Astrocyte (in vitro differentiated cells and primary cell): Measurements from ENCODE around the gene YES1. TPM values are rescaled to one million over a fixed set of nuclear protein-coding genes. Genes with fewer than 3 reads are reported as not detected.

Experiments used
- DNase-seq: peaks from one replicate; pipeline ENCODE4 v3.0.0-alpha.2; 2010; ENCODE audit warnings: low read depth
- FAIRE-seq: peaks from 2 replicates; lab custom pipeline; 2011; peaks lifted over from hg19 to GRCh38; lab: Jason Lieb, UNC
- H2AFZ ChIP-seq: 2 replicates; pipeline ENCODE4 v1.6.0; 2012; ENCODE audit warnings: low read depth, low read length, inconsistent platforms
- H3K27ac ChIP-seq: 2 replicates; pipeline ENCODE4 v1.5.1; 2011; ENCODE audit warnings: low read depth, low read length, inconsistent platforms
- H3K27me3 ChIP-seq: 2 replicates; pipeline ENCODE4 v1.6.0; 2011; ENCODE audit warnings: low read length, inconsistent platforms; ENCODE audit not compliant: insufficient read depth
- H3K36me3 ChIP-seq: 2 replicates; pipeline ENCODE4 v1.5.1; 2011; ENCODE audit warnings: low read length, inconsistent platforms; ENCODE audit not compliant: insufficient read depth
- H3K4me1 ChIP-seq: 2 replicates; pipeline ENCODE4 v1.5.1; 2011; ENCODE audit warnings: low read length, inconsistent platforms; ENCODE audit not compliant: insufficient read depth
- H3K4me2 ChIP-seq: 2 replicates; pipeline ENCODE4 v1.6.0; 2012; ENCODE audit warnings: low read length, inconsistent platforms
- H3K4me3 ChIP-seq: 2 replicates; pipeline ENCODE4 v1.5.1; 2011; ENCODE audit warnings: low read depth, mild to moderate bottlenecking, low read length, inconsistent platforms; ENCODE audit not compliant: insufficient read depth
- H3K79me2 ChIP-seq: 2 replicates; pipeline ENCODE4 v1.6.0; 2012; ENCODE audit warnings: mild to moderate bottlenecking, low read length, inconsistent platforms; ENCODE audit not compliant: insufficient read depth
- H3K9ac ChIP-seq: 2 replicates; pipeline ENCODE4 v1.6.0; 2012; ENCODE audit warnings: mild to moderate bottlenecking, low read length, inconsistent platforms
- H3K9me3 ChIP-seq: 2 replicates; pipeline ENCODE4 v1.5.1; 2012; ENCODE audit warnings: low read depth, mild to moderate bottlenecking, low read length, inconsistent platforms; ENCODE audit not compliant: insufficient read depth
- H4K20me1 ChIP-seq: 2 replicates; pipeline ENCODE4 v1.6.0; 2012; ENCODE audit warnings: low read length, inconsistent platforms; ENCODE audit not compliant: insufficient read depth
- H3K27ac Mint-ChIP-seq: one replicate; pipeline ENCODE4 v1.8.0; 2021; ENCODE audit warnings: mild to moderate bottlenecking, mixed read lengths; ENCODE audit not compliant: unreplicated experiment
- H3K27me3 Mint-ChIP-seq: one replicate; pipeline ENCODE4 v1.8.0; 2021; ENCODE audit warnings: low read depth, mixed read lengths; ENCODE audit not compliant: unreplicated experiment
- H3K36me3 Mint-ChIP-seq: one replicate; pipeline ENCODE4 v1.8.0; 2021; ENCODE audit warnings: low read depth, mixed read lengths; ENCODE audit not compliant: unreplicated experiment
- H3K4me1 Mint-ChIP-seq: one replicate; pipeline ENCODE4 v1.8.0; 2021; ENCODE audit warnings: low read depth, mixed read lengths; ENCODE audit not compliant: unreplicated experiment
- H3K4me3 Mint-ChIP-seq: one replicate; pipeline ENCODE4 v1.8.0; 2021; ENCODE audit warnings: mild to moderate bottlenecking, moderate library complexity, mixed read lengths; ENCODE audit not compliant: unreplicated experiment
- H3K9me3 Mint-ChIP-seq: one replicate; pipeline ENCODE4 v1.8.0; 2021; ENCODE audit warnings: mild to moderate bottlenecking, mixed read lengths; ENCODE audit not compliant: unreplicated experiment
- CTCF ChIP-seq: IDR thresholded peaks from 2 replicates; pipeline ENCODE4 v1.5.1; 2011; ENCODE audit warnings: low read depth, mild to moderate bottlenecking, inconsistent platforms, low read length, moderate library complexity; ENCODE audit not compliant: insufficient read depth
- EZH2 ChIP-seq: IDR thresholded peaks from 2 replicates; pipeline ENCODE4 v1.6.1; 2012; ENCODE audit warnings: mild to moderate bottlenecking, low read length, inconsistent platforms; ENCODE audit not compliant: insufficient read depth
- total RNA-seq: library from RNA; stranded (reverse); gene quantifications from 2 replicates; pipeline ENCODE4 v1.2.1, GENCODE V29; 2021

YES1 gene
- total RNA-seq, 1 donor from 2014 or later = 68.2 TPM

DNA sequence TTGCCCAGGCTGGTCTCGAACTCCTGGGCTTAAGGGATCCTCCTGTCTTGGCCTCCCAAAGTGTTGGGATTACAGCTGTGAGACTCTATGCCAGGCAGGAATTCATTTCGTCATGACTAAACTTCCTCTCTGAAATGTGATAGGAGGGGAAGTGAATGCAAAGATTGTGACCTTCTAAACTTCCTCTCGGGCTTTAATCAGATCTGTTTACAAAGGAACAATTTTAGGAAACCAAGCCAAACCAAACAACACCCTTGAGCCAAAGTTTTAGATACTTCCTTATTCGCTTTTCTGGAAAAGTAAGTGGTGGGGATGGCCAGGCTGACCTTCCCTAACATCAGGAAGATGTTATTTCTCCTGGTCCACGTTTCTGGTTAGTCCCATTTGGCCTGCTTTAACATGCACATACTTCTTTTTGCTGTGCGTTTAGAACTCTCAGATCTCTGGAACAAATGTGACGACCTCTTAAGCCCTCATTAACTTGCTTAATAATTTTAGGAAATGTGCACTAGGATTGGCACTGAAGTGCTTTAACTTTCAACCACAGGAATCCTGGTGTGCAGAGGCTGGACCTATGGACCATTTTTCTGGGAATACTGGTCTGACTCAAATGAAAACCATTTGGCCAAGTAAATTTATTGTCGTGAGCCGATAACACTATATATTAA, 33.2 kb upstream of the YES1 start:
- Histone ChIP-seq H3K4me1 (peaks cover 9% of the 10 kb centered on the region), H3K9me3 (no peaks in the 10 kb centered on the region), H3K79me2 (no peaks in the 10 kb centered on the region), H3K4me3 (no peak overlapping the region), H4K20me1 (no peaks in the 10 kb centered on the region), H3K4me2 (peak overlapping the region; percentile 45), H3K27me3 (no peaks in the 10 kb centered on the region), H2AFZ (no peak overlapping the region), H3K9ac (no peak overlapping the region), H3K27ac (no peak overlapping the region), H3K36me3 (no peaks in the 10 kb centered on the region)
- Mint-ChIP-seq H3K27ac (no peak overlapping the region), H3K27me3 (peaks cover 9% of the 10 kb centered on the region), H3K36me3 (no peaks in the 10 kb centered on the region), H3K4me3 (no peak overlapping the region), H3K9me3 (no peaks in the 10 kb centered on the region), H3K4me1 (peaks cover 3% of the 10 kb centered on the region)
- no peak for FAIRE-seq
- TF ChIP-seq EZH2 = no peak
- TF ChIP-seq CTCF = no peak
- peak; percentile 83 for DNase-seq

GRCh38 chr18:841647-842370, 29.8 kb upstream of the YES1 start:
- Histone ChIP-seq H4K20me1 (no peaks in the 10 kb centered on the region), H3K9me3 (no peaks in the 10 kb centered on the region), H3K4me1 (peaks cover 9% of the 10 kb centered on the region), H3K27me3 (no peaks in the 10 kb centered on the region), H3K27ac (no peak overlapping the region), H3K79me2 (no peaks in the 10 kb centered on the region), H3K4me2 (peak overlapping the region; percentile 18), H3K9ac (no peak overlapping the region), H2AFZ (peak overlapping the region; percentile 8), H3K4me3 (no peak overlapping the region), H3K36me3 (no peaks in the 10 kb centered on the region)
- Mint-ChIP-seq H3K4me3 (no peak overlapping the region), H3K4me1 (peaks cover 3% of the 10 kb centered on the region), H3K36me3 (no peaks in the 10 kb centered on the region), H3K9me3 (no peaks in the 10 kb centered on the region), H3K27ac (no peak overlapping the region), H3K27me3 (peaks cover 10% of the 10 kb centered on the region)
- TF ChIP-seq CTCF = no peak
- TF ChIP-seq EZH2 = no peak
- DNase-seq (no peak), FAIRE-seq (no peak)

DNA sequence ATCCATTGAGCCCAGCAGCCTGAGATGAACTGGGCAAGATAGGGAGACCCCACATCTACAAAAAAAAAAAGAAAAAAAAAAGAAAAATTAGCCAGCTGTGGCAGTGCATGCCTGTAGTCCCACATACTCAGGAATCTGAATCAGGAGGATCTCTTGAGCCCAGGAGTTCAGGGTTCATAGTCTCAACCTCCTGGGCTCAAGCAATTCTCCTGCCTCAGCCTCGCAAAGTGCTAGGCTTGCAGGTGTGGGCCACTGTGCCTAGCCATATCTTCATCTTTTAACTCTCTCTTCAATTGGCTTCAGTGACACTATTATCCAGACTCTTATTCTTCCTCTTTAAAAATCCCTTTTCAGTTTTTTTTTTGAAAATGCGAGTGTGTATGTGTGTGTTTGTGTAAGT, 28.5 kb upstream of the YES1 start:
- FAIRE-seq = no peak
- Mint-ChIP-seq H3K4me1 (peaks cover 3% of the 10 kb centered on the region), H3K27me3 (peaks cover 14% of the 10 kb centered on the region), H3K9me3 (no peaks in the 10 kb centered on the region), H3K4me3 (no peak overlapping the region), H3K36me3 (no peaks in the 10 kb centered on the region), H3K27ac (no peak overlapping the region)
- Histone ChIP-seq H3K4me3 (no peak overlapping the region), H2AFZ (no peak overlapping the region), H4K20me1 (no peaks in the 10 kb centered on the region), H3K4me1 (peaks cover 8% of the 10 kb centered on the region), H3K27me3 (no peaks in the 10 kb centered on the region), H3K36me3 (no peaks in the 10 kb centered on the region), H3K9me3 (no peaks in the 10 kb centered on the region), H3K27ac (no peak overlapping the region), H3K9ac (no peak overlapping the region), H3K79me2 (no peaks in the 10 kb centered on the region), H3K4me2 (no peak overlapping the region)
- no peak for DNase-seq
- TF ChIP-seq CTCF = no peak
- no peak for TF ChIP-seq EZH2
